ENCODE measurements around the gene PIK3CG.
"Not testable (repeated sequence)": the region's sequence is repeated elsewhere in the genome, so short reads cannot be mapped to it uniquely, and the experiment has no call there.

PIK3CG gene

GRCh38 chr7:106888204-106888603, 23.1 kb downstream of the PIK3CG start:
- no peak for DNase-seq

DNA sequence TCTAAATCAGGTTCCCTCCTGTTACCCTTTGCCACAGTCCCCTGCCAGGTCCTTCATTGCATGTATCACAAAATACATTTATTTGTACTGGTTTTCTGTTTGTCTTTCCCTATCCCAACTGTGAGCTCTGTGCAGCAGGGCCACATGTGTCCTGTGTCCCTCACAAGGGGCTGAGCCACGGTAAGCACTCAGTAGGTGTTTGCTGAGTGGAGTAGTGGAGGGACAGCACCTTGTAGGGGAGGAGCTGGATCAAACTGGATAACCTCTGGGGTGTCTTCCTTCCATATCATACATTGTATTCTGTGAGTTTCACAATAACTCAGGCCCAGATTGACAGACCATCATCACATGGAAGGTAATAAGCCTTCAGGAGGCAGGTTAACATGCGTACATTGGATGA, 25.9 kb downstream of the PIK3CG start:
- no peak for DNase-seq

- DNase-seq, result no peak
Measured at GRCh38 chr7:106891548-106892410, 26.7 kb downstream of the PIK3CG start.

DNA sequence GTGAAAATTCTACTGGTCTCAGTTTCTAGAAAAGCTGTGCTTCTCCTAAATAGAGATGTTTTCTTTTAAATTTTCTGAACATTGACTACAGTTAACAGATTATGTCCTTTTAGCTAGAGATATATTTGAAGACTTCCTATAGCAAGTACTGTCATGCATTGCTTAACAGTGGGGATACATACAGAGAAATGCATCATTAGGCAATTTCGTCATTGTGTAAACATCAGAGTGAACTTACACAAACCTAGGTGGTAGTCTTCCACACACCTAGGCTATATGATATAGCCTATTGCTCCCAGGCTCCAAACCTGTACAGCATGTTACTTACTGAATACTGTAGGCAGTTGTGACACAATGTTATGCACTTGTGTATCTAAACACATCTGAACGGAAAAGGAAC, 28.5 kb downstream of the PIK3CG start:
- DNase-seq, result no peak

GRCh38 chr7:106895246-106895864, 30.3 kb downstream of the PIK3CG start:
- DNase-seq, result no peak

DNA sequence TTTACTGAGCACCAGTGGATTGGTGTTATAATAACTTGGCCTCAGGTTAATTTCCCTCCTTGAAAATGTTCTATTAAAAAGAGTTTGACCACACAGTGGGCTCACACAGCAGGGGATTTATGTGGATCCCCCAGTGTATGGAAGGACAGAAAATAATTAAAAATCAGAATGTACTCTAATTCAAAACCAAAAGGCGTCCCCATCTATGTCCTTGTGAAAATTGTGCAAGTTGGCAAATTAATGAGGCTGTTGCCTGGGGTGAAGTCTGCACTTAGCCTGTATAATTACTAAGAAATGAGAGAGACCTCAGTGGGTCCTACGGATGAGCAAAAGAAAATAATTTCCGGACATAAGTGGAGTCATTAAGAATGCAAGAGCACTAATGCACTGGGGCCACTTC, 31.1 kb downstream of the PIK3CG start:
- no peak for DNase-seq

GRCh38 chr7:106897553-106897952, 32.5 kb downstream of the PIK3CG start:
- DNase-seq, result not testable (repeated sequence)

DNA sequence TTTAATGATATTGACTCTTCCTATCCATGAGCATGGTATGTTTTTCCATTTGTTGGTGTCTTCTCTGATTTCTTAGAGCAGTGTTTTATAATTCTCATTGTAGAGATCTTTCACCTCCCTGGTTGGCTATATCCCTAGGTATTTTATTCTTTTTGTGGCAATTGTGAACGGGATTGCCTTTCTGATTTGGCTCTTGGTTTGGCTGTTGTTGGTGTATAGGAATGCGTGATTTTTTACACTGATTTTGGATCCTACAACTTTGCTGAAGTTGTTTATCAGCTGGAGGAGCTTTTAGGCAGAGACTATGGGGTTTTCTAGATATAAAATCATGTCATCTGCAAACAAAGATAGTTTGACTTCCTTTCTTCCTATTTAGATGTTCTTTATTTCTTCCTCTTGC, 33.9 kb downstream of the PIK3CG start:
- DNase-seq, result not testable (repeated sequence)

GRCh38 chr7:106901828-106902441, 36.9 kb downstream of the PIK3CG start:
- no peak for DNase-seq

DNA sequence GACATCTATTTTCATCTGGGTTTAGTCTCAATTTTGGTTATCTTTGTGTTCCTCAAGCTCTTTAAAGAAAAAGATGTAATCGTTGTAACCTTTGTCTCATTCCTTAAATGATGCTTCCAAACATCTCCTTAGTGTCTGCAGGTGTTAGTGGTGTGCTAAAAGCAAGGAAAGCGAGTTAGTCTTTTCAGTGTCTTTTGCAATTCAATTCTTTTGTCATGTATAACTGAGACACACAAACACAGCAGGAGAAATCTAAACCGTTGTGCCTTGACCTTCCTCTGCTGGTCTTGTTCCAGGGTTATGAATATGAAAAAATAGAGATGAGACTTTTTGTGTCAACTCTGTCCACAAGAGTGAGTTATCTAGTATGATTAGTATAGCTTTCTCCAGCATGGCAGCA, 40.7 kb downstream of the PIK3CG start:
- DNase-seq, result no peak

DNA sequence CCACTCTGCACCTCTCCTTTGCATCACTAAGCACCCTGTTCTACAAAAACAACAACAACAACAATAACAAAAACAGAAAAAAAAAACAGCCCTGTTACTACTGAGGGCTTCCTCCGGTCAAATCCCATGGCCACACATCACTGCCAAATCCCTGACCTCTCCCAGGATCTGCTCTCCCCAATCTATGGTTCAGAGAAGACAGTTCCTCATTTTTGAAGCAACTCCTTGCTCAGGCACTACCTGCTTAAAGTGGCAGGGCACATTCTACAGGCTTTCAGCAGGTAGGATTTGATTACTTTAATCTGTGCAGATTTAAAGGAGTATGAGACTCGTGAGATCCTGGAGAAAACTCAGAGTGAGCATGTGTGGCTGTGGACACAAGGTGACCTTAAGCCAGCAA, 46.9 kb downstream of the PIK3CG start:
- DNase-seq, result no peak

DNA sequence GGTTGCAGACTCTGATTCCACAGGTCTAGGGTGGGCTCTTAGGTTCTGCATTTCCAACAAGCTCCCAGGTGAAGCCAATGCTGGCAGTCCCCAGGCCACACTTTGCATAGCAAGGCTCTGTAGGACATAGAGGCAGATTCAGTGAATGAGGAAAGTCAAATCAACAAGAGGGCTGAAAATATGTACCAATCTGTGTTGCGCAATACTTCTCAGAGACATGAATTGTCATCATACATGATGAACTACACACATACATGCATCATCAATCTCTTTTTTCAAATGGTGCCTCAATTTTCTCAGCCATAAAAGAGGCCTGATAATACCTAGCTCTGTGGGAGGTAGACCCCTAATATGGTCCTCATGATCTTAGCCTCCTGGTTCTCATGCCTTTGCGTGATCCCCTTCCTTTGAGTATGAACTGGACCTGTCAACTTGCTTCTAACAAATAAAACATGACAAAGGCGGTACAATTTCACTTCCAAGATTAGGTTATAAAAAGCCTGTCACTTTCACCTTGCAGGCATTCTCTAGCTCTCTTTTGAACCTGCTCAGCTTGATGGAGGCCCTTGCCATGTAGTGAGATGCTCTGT, 49.0 kb downstream of the PIK3CG start:
- no peak for DNase-seq

GRCh38 chr7:106915407-106915806, 50.3 kb downstream of the PIK3CG start:
- no peak for DNase-seq

DNA sequence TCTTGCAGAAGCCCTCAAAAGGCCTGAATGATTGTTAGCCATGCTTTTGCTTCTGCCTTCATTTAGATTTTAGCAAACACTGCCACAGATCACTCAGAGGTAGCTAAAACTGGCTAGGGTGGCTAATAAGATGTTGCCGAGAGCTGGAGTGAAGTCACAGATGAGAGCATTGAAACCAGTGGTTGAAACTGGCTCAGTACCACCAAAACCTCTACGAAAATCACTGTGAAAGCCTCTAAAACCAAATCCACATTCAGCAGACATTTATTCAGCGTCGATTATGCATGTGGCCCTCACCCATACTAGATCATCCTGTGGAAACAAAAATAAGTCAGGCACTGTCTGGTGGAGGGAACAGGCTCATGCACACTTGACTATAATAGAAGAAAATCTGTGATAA, 50.8 kb downstream of the PIK3CG start:
- DNase-seq, result no peak

DNA sequence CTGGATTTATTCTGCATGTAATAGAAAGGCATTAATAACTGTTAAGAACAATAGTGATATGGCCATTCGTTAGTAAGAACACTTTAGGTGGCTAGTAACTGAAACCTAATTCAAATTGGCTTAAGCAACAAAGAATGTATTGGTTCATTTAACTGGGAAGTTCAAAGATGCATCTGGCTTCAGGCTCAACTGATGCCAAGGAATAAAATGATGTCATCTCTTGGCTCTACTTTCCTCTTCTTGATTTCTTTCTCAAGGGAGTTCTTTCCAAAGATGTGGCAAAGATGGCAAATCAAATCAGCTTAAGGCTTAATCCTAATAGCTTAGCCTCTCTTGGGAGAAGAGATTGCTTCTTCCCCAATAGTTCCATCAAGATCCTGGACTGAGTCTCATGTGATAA, 51.6 kb downstream of the PIK3CG start:
- DNase-seq, result no peak

DNA sequence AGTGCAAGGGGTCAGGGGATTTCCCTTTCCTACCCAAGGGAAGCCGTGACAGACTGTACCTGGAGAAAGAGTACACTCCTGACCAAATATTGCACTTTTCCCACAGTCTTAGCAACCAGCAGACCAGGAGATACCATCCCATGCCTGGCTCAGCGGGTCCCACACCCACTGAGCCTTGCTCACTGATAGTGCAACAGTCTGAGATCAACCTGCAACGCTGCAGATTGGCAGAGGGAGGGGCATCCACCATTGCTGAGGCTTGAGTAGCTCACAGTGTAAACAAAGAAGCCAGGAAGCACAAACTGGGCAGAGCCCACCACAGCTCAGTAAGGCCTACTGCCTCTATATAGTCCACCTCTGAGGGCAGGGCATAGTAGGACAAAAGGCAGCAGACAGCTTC, 53.9 kb downstream of the PIK3CG start:
- no peak for DNase-seq

- DNase-seq, result not testable (repeated sequence)
Measured at GRCh38 chr7:106924468-106924867, 59.4 kb downstream of the PIK3CG start.

GRCh38 chr7:106926892-106927291, 61.8 kb downstream of the PIK3CG start:
- no peak for DNase-seq

GRCh38 chr7:106927536-106927935, 62.5 kb downstream of the PIK3CG start:
- DNase-seq, result no peak

- DNase-seq, result not testable (repeated sequence)
Measured at GRCh38 chr7:106929616-106930015, 64.5 kb downstream of the PIK3CG start.

GRCh38 chr7:106936236-106936635, 71.2 kb downstream of the PIK3CG start:
- no peak for DNase-seq

DNA sequence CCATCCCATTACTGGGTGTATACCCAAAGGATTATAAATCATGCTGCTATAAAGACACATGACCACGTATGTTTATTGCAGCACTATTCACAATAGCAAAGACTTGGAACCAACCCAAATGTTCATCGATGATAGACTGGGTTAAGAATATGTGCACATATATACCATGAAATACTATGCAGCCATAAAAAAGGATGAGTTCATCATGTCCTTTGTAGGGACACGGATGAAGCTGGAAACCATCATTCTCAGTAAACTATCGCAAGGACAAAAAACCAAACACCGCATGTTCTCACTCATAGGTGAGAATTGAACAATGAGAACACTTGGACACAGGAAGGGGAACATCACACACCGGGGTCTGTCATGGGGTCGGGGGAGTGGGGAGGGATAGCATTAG, 73.0 kb downstream of the PIK3CG start:
- DNase-seq, result not testable (repeated sequence)

- no peak for DNase-seq
Measured at GRCh38 chr7:106938803-106939202, 73.7 kb downstream of the PIK3CG start.

All from left hindlimb (tissue), 1 donor.